Thyroid gland (tissue), 4 donors: Measurements from ENCODE around the gene CLSTN1. TPM values are rescaled to one million over a fixed set of nuclear protein-coding genes. Genes with fewer than 3 reads are reported as not detected.

Experiments
- DNase-seq, 2 donors: peaks; one replicate each; pipeline ENCODE4 v3.0.0-alpha.2; 2019
- H3K27ac ChIP-seq, 3 donors: fragments of 200-600 bp; sonication (generic); 1 replicate in 2 of 3; 2 replicates in 1 of 3; pipeline ENCODE4 v1.5.1; 2016 to 2019; ENCODE audit warnings: mild to moderate bottlenecking in 1 of 3, moderate library complexity in 1 of 3
- H3K27me3 ChIP-seq: fragments of 200-600 bp; sonication (generic); one replicate; pipeline ENCODE4 v1.5.1; 2019
- H3K36me3 ChIP-seq, 2 donors: fragments of 200-600 bp; sonication (generic); one replicate each; pipeline ENCODE4 v1.5.1; 2016 to 2019
- H3K4me1 ChIP-seq, 2 donors: fragments of 200-600 bp; sonication (generic); one replicate each; pipeline ENCODE4 v1.5.1; 2017 to 2019
- H3K4me3 ChIP-seq, 3 donors: fragments of 200-600 bp; sonication (generic); replicated peaks in 1 of 3; 1 replicate in 2 of 3; 2 replicates in 1 of 3; pipeline ENCODE4 v1.5.1; 2016; ENCODE audit warnings: mild to moderate bottlenecking in 1 of 3
- H3K9me3 ChIP-seq: fragments of 200-600 bp; sonication (generic); one replicate; pipeline ENCODE4 v1.5.1; 2017
- CTCF ChIP-seq, 6 experiments: fragments of 200-600 bp in 3 of 6; fragments of 450-650 bp in 3 of 6; sonication (generic) in 3 of 6; IDR thresholded peaks; one replicate each; pipeline ENCODE4 v1.5.1; 2016 to 2019; ENCODE audit warnings: antibody characterized with exemption in 6 of 6, mild to moderate bottlenecking in 2 of 6, inconsistent platforms in 1 of 6, moderate library complexity in 1 of 6
- POLR2A ChIP-seq, 2 donors: fragments of 450-650 bp; IDR thresholded peaks; one replicate each; pipeline ENCODE4 v1.6.1; 2017; ENCODE audit warnings: antibody characterized with exemption in 2 of 2, mild to moderate bottlenecking in 2 of 2, moderate library complexity in 1 of 2
- WGBS, 2 donors: methylation state at CpG; one replicate each; pipeline ENCODE4 v1.1.5; 2017; 5-methylcytosine and 5-hydroxymethylcytosine counted together
- intact Hi-C: fragments of 100-400 bp; cut with DNase I; formaldehyde crosslinking; loops from one replicate; pipeline ENCODE4 v1.15.1; 2023
- total RNA-seq, 4 donors: library from RNA; depleted of rRNA; stranded (reverse); fragments of >200 nt; gene quantifications; one replicate each; pipeline ENCODE4 v1.2.3, GENCODE V29; 2016

Gene CLSTN1
- total RNA-seq, 4 donors from 2014 or later, result 59.5 to 85.0 (median 81.5) TPM

- Histone ChIP-seq H3K4me3 (no peak overlapping the region), H3K27me3 (no peaks in the 10 kb centered on the region), H3K4me1 (no peaks in the 10 kb centered on the region), H3K27ac (no peak overlapping the region), H3K9me3 (no peaks in the 10 kb centered on the region), H3K36me3 (no peaks in the 10 kb centered on the region)
- TF ChIP-seq POLR2A (IDR thresholded peaks at IDR 0.05), result no peak
- no peak for TF ChIP-seq CTCF (IDR thresholded peaks at IDR 0.05)
- WGBS, 2 donors, result 93 to 95% methylated on average over 11 to 12 of the region's 12 CpGs
- intact Hi-C loops, result no loop called here
- no peak for DNase-seq
Observed at GRCh38 chr1:9852410-9853248, 28.9 kb upstream of the CLSTN1 start.

GRCh38 chr1:9852004-9852403 is 28.2 kb upstream of the CLSTN1 start:
- TF ChIP-seq POLR2A (IDR thresholded peaks at IDR 0.05) (no peak), CTCF (IDR thresholded peaks at IDR 0.05) (no peak)
- H3K27ac ChIP-seq, result no peak overlapping the region
- WGBS, 2 donors, result 85 to 95% methylated on average over 7 to 8 of the region's 8 CpGs
- intact Hi-C loops, result no loop called here
- H3K4me1 ChIP-seq, result no peaks in the 10 kb centered on the region
- no peaks in the 10 kb centered on the region for H3K36me3 ChIP-seq
- no peak overlapping the region for H3K4me3 ChIP-seq
- no peaks in the 10 kb centered on the region for H3K9me3 ChIP-seq
- H3K27me3 ChIP-seq, result no peaks in the 10 kb centered on the region
- no peak for DNase-seq

DNA sequence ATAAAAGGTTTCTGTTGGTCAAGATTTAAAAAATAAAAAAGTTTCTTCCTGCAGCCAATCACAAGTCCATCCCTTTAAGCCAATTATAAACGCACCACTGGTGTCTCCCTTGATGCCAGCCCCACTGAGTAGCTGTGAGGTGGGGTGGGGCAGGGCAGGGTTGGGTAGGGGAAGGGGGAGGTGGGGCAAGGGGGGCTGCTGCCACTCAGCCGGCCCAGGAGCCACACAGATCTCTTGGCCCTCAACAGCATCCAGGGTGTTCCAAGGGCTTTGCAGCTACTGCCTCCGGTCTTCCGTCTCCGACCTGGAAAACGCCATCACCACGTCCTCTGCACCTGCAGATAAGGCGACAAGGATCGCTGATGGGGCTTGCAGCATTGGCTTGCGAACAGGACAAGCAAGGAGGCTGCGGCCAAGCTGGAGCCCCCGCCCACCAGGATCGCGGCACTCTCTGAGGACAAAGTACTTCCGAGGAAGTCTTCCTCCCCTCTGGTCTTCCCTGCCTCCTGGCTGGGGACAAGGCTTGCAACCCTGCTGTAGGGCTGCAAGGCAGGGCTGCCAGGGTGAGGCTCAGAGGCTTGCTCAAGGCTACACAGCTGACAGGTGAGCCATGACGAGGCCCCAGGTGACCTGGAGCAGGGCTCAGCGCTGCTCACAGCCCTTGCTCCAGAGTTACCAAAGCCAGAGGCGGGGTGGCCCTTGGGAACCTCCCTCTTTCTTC is 26.8 kb upstream of the CLSTN1 start:
- WGBS, 2 donors, result 77 to 81% methylated on average over 14 to 16 of the region's 18 CpGs
- no peak for TF ChIP-seq POLR2A (IDR thresholded peaks at IDR 0.05)
- no peak for TF ChIP-seq CTCF (IDR thresholded peaks at IDR 0.05)
- Histone ChIP-seq H3K27me3 (no peaks in the 10 kb centered on the region), H3K36me3 (no peaks in the 10 kb centered on the region), H3K4me1 (no peaks in the 10 kb centered on the region), H3K9me3 (no peaks in the 10 kb centered on the region), H3K4me3 (no peak overlapping the region), H3K27ac (no peak overlapping the region)
- intact Hi-C loops, result no loop called here
- DNase-seq, result no peak

GRCh38 chr1:9849691-9850441 is 26.1 kb upstream of the CLSTN1 start:
- 87 to 88% methylated on average over 11 to 19 of the region's 20 CpGs for WGBS, 2 donors
- Histone ChIP-seq H3K4me1 (no peaks in the 10 kb centered on the region), H3K9me3 (no peaks in the 10 kb centered on the region), H3K4me3 (no peak overlapping the region), H3K27me3 (no peaks in the 10 kb centered on the region), H3K36me3 (no peaks in the 10 kb centered on the region), H3K27ac (no peak overlapping the region)
- intact Hi-C loops, result no loop called here
- TF ChIP-seq CTCF (IDR thresholded peaks at IDR 0.05) (no peak), POLR2A (IDR thresholded peaks at IDR 0.05) (no peak)
- no peak for DNase-seq
